Osteoblast (primary cell): ENCODE data around the gene PI4KB. TPM values are rescaled to one million over a fixed set of nuclear protein-coding genes. Genes with fewer than 3 reads are reported as not detected.

Experiments
- DNase-seq: peaks from one replicate; pipeline ENCODE4 v3.0.0; 2011; ENCODE audit warnings: low spot score, mixed read lengths; ENCODE audit not compliant: insufficient read length; ENCODE audit errors: missing footprints
- H2AFZ ChIP-seq: 2 replicates; pipeline ENCODE4 v1.6.0; 2011; ENCODE audit warnings: mild to moderate bottlenecking, low read length
- H3K27ac ChIP-seq: 2 replicates; pipeline ENCODE4 v1.5.1; 2011; ENCODE audit warnings: mild to moderate bottlenecking, low read depth, low read length, moderate library complexity
- H3K27me3 ChIP-seq: 2 replicates; pipeline ENCODE4 v1.6.0; 2012; ENCODE audit warnings: mild to moderate bottlenecking, control low read depth, inconsistent platforms, low read length, moderate library complexity; ENCODE audit not compliant: insufficient read depth
- H3K36me3 ChIP-seq: 2 replicates; pipeline ENCODE4 v1.5.1; 2011; ENCODE audit warnings: mild to moderate bottlenecking, low read length, control low read depth, moderate library complexity; ENCODE audit not compliant: insufficient read depth
- H3K4me1 ChIP-seq: 2 replicates; pipeline ENCODE4 v1.5.1; 2011; ENCODE audit warnings: mild to moderate bottlenecking, low read length, control low read depth, moderate library complexity; ENCODE audit not compliant: insufficient read depth
- H3K4me2 ChIP-seq: 2 replicates; pipeline ENCODE4 v1.6.0; 2011; ENCODE audit warnings: mild to moderate bottlenecking, low read length; ENCODE audit not compliant: insufficient read depth
- H3K4me3 ChIP-seq: fragments of 200-600 bp; sonication (generic); 3 replicates; pipeline ENCODE4 v1.5.1; 2012; ENCODE audit warnings: mild to moderate bottlenecking, low read length, inconsistent platforms; ENCODE audit not compliant: insufficient read depth
- H3K79me2 ChIP-seq: 2 replicates; pipeline ENCODE4 v1.6.0; 2012; ENCODE audit warnings: mild to moderate bottlenecking, low read length, control low read depth, inconsistent platforms; ENCODE audit not compliant: insufficient read depth
- H3K9me3 ChIP-seq: 2 replicates; pipeline ENCODE4 v1.5.1; 2011; ENCODE audit warnings: low read depth, low read length, control low read depth
- H4K20me1 ChIP-seq: 2 replicates; pipeline ENCODE4 v1.6.0; 2012; ENCODE audit warnings: mild to moderate bottlenecking, low read length, control low read depth; ENCODE audit not compliant: insufficient read depth
- CTCF ChIP-seq: IDR thresholded peaks from 2 replicates; pipeline ENCODE4 v1.5.1; 2011; ENCODE audit warnings: mild to moderate bottlenecking, low read depth, low read length, moderate library complexity; ENCODE audit errors: extremely low read depth
- total RNA-seq: library from RNA; depleted of rRNA; stranded (reverse); fragments of >200 nt; gene quantifications from 2 replicates; pipeline ENCODE4 v1.2.3, GENCODE V29; 2012

The PI4KB gene
- total RNA-seq, 1 donor, result 43.8 TPM

- Histone ChIP-seq H3K4me1 (peaks cover 22% of the 10 kb centered on the region), H3K79me2 (peaks cover 66% of the 10 kb centered on the region), H3K9me3 (no peaks in the 10 kb centered on the region), H3K27ac (no peak overlapping the region), H2AFZ (no peak overlapping the region), H3K27me3 (no peaks in the 10 kb centered on the region), H3K36me3 (peaks cover 45% of the 10 kb centered on the region), H3K4me2 (no peak overlapping the region), H4K20me1 (peaks cover 31% of the 10 kb centered on the region), H3K4me3 (no peak overlapping the region)
- DNase-seq, result peak; percentile 52
- TF ChIP-seq CTCF, result no peak
These were observed 2.8 kb downstream of the PI4KB start for GRCh38 chr1:151324390-151324930.

- no peak for DNase-seq
- Histone ChIP-seq H4K20me1 (peaks cover 32% of the 10 kb centered on the region), H3K79me2 (peaks cover 59% of the 10 kb centered on the region), H3K27me3 (no peaks in the 10 kb centered on the region), H3K4me3 (no peak overlapping the region), H3K36me3 (peaks cover 63% of the 10 kb centered on the region), H3K4me2 (no peak overlapping the region), H3K27ac (no peak overlapping the region), H3K4me1 (peaks cover 8% of the 10 kb centered on the region), H2AFZ (no peak overlapping the region), H3K9me3 (no peaks in the 10 kb centered on the region)
- no peak for TF ChIP-seq CTCF
These were observed 8.2 kb downstream of the PI4KB start for GRCh38 chr1:151318975-151319374.

- Histone ChIP-seq H3K4me3 (no peak overlapping the region), H2AFZ (no peak overlapping the region), H3K27ac (no peak overlapping the region), H4K20me1 (peaks cover 55% of the 10 kb centered on the region), H3K4me1 (peaks cover 39% of the 10 kb centered on the region), H3K36me3 (peaks cover 45% of the 10 kb centered on the region), H3K4me2 (no peak overlapping the region), H3K9me3 (no peaks in the 10 kb centered on the region), H3K27me3 (no peaks in the 10 kb centered on the region), H3K79me2 (peaks cover 47% of the 10 kb centered on the region)
- no peak for TF ChIP-seq CTCF
- DNase-seq, result peak; percentile 37
These were observed 11.5 kb downstream of the PI4KB start for GRCh38 chr1:151315565-151316235.

GRCh38 chr1:151314137-151314875 lies 12.9 kb downstream of the PI4KB start:
- Histone ChIP-seq H3K36me3 (peaks cover 46% of the 10 kb centered on the region), H2AFZ (no peak overlapping the region), H3K4me1 (peaks cover 49% of the 10 kb centered on the region), H3K27me3 (no peaks in the 10 kb centered on the region), H3K9me3 (no peaks in the 10 kb centered on the region), H3K4me3 (no peak overlapping the region), H3K27ac (peak overlapping the region; percentile 83), H4K20me1 (peaks cover 60% of the 10 kb centered on the region), H3K79me2 (peaks cover 49% of the 10 kb centered on the region), H3K4me2 (peak overlapping the region; percentile 38)
- no peak for TF ChIP-seq CTCF
- peak; percentile 94 for DNase-seq
